DND-41 (cell line): ENCODE results near the gene FIBCD1.

Experiments
- ATAC-seq: fragments of 200-7000 bp; cut with Tn5 transposase; 3 replicates; pipeline ENCODE4 v1.9.1; 2021; ENCODE audit warnings: low read depth; ENCODE audit not compliant: insufficient read depth
- DNase-seq: peaks from one replicate; pipeline ENCODE4 v3.0.0-alpha.2; 2020
- H2AFZ ChIP-seq: 2 replicates; pipeline ENCODE4 v1.6.0; 2012; ENCODE audit warnings: low read depth, low read length
- H3K27ac ChIP-seq: 2 replicates; pipeline ENCODE4 v1.5.1; 2012; ENCODE audit warnings: low read length, inconsistent platforms
- H3K27me3 ChIP-seq: fragments of 200-600 bp; sonication (generic); 2 replicates; pipeline ENCODE4 v1.6.0; 2012; ENCODE audit warnings: low read length, mild to moderate bottlenecking, inconsistent platforms; ENCODE audit not compliant: insufficient read depth, poor library complexity
- H3K36me3 ChIP-seq: 2 replicates; pipeline ENCODE4 v1.5.1; 2012; ENCODE audit warnings: low read length, inconsistent platforms; ENCODE audit not compliant: insufficient read depth
- H3K4me1 ChIP-seq: 2 replicates; pipeline ENCODE4 v1.5.1; 2012; ENCODE audit warnings: mild to moderate bottlenecking, low read length; ENCODE audit not compliant: insufficient read depth
- H3K4me2 ChIP-seq: 2 replicates; pipeline ENCODE4 v1.6.0; 2012; ENCODE audit warnings: mild to moderate bottlenecking, moderate library complexity, low read length, inconsistent platforms; ENCODE audit not compliant: insufficient read depth
- H3K4me3 ChIP-seq, 2 experiments: fragments of 200-600 bp in 1 of 2; shearing (Covaris generic) in 1 of 2; 2 replicates each; pipeline ENCODE4 v1.5.1; 2012 to 2016; ENCODE audit warnings: inconsistent platforms in 2 of 2, low read length in 2 of 2, mild to moderate bottlenecking in 2 of 2, low read depth in 1 of 2, moderate library complexity in 1 of 2
- H3K79me2 ChIP-seq: 2 replicates; pipeline ENCODE4 v1.6.0; 2012; ENCODE audit warnings: low read length, inconsistent platforms; ENCODE audit not compliant: insufficient read depth
- H3K9ac ChIP-seq: 2 replicates; pipeline ENCODE4 v1.6.0; 2012; ENCODE audit warnings: low read depth, mild to moderate bottlenecking, inconsistent platforms, low read length, moderate library complexity
- H3K9me3 ChIP-seq: 2 replicates; pipeline ENCODE4 v1.5.1; 2012; ENCODE audit warnings: low read length, moderate library complexity, mild to moderate bottlenecking, inconsistent platforms; ENCODE audit not compliant: insufficient read depth, severe bottlenecking
- H4K20me1 ChIP-seq: 2 replicates; pipeline ENCODE4 v1.6.0; 2012; ENCODE audit warnings: low read length; ENCODE audit not compliant: insufficient read depth
- EZH2 ChIP-seq: IDR thresholded peaks from 3 replicates; pipeline ENCODE4 v1.6.1; 2012; ENCODE audit warnings: borderline replicate concordance, low read depth, mild to moderate bottlenecking, moderate library complexity, low read length, inconsistent platforms; ENCODE audit not compliant: severe bottlenecking
- TF ChIP-seq, protein P1 (sequence below): IDR thresholded peaks from 2 replicates; pipeline ENCODE4 v1.5.1; 2012; ENCODE audit warnings: borderline replicate concordance, low read length, moderate library complexity, mild to moderate bottlenecking; ENCODE audit not compliant: poor library complexity, severe bottlenecking; ENCODE audit errors: extremely low read depth

FIBCD1 gene

DNA sequence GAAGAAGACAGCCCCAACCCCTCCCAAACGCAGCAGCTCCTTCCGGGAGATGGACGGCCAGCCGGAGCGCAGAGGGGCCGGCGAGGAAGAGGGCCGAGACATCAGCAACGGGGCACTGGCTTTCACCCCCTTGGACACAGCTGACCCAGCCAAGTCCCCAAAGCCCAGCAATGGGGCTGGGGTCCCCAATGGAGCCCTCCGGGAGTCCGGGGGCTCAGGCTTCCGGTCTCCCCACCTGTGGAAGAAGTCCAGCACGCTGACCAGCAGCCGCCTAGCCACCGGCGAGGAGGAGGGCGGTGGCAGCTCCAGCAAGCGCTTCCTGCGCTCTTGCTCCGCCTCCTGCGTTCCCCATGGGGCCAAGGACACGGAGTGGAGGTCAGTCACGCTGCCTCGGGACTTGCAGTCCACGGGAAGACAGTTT is 54.9 kb downstream of the FIBCD1 start:
- Histone ChIP-seq H4K20me1 (peaks cover 31% of the 10 kb centered on the region), H3K4me1 (no peaks in the 10 kb centered on the region), H3K27me3 (no peaks in the 10 kb centered on the region), H3K36me3 (peaks cover 96% of the 10 kb centered on the region), H3K79me2 (no peaks in the 10 kb centered on the region), H3K9me3 (no peaks in the 10 kb centered on the region), H3K9ac (no peak overlapping the region), H3K4me3 (no peak overlapping the region), H3K4me2 (no peak overlapping the region), H3K27ac (no peak overlapping the region), H2AFZ (no peak overlapping the region)
- TF ChIP-seq, protein P1, sequence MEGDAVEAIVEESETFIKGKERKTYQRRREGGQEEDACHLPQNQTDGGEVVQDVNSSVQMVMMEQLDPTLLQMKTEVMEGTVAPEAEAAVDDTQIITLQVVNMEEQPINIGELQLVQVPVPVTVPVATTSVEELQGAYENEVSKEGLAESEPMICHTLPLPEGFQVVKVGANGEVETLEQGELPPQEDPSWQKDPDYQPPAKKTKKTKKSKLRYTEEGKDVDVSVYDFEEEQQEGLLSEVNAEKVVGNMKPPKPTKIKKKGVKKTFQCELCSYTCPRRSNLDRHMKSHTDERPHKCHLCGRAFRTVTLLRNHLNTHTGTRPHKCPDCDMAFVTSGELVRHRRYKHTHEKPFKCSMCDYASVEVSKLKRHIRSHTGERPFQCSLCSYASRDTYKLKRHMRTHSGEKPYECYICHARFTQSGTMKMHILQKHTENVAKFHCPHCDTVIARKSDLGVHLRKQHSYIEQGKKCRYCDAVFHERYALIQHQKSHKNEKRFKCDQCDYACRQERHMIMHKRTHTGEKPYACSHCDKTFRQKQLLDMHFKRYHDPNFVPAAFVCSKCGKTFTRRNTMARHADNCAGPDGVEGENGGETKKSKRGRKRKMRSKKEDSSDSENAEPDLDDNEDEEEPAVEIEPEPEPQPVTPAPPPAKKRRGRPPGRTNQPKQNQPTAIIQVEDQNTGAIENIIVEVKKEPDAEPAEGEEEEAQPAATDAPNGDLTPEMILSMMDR: no peak
- no peak for TF ChIP-seq EZH2
- ATAC-seq (no peak), DNase-seq (no peak)

DNA sequence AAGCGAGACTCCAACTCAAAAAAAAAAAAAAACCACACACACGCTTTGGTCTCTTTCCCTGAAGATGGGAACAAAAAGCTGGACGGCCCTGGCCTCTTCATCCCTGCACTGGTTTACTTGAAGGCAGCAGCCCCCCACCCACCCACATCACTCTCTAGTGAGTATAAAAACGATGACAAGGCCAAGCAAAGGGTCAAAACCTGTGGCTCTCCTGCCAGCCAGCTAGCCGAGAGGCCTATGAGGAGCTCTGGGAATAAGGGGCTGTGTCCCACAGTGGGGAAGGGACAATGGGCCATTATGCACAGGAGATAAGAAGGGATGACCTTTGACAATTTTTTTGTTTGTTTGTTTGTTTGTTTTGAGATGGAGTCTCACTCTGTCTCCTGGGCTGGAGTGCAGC is 55.6 kb downstream of the FIBCD1 start:
- Histone ChIP-seq H3K79me2 (no peaks in the 10 kb centered on the region), H3K9ac (no peak overlapping the region), H3K4me2 (no peak overlapping the region), H3K27ac (no peak overlapping the region), H3K4me1 (no peaks in the 10 kb centered on the region), H3K36me3 (peaks cover 96% of the 10 kb centered on the region), H3K27me3 (no peaks in the 10 kb centered on the region), H3K4me3 (no peak overlapping the region), H2AFZ (no peak overlapping the region), H3K9me3 (no peaks in the 10 kb centered on the region), H4K20me1 (peaks cover 31% of the 10 kb centered on the region)
- TF ChIP-seq, protein P1: no peak
- TF ChIP-seq EZH2: no peak
- ATAC-seq (no peak), DNase-seq (no peak)

DNA sequence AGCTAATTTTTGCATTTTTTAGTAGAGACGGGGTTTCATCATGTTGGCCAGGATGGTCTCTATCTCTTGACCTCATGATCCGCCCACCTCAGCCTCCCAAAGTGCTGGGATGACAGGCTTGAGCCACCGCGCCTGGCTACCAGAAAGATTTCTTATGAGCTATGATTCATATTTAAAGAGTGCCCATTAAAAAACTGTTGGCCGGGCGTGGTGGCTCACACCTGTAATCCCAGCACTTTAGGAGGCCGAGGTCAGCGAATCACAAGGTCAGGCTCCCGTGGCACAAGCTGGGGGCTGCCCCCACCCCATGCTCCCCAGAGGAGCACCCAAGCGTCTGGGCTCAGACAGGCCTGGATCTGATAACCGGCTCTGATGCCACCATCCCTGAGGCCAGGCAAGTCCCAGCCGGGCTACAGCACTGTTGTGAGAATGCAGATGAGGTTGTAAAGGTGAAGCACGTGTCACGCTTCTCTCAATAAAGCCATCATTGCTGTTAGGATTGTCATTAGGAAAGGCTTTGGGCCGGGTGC is 56.3 kb downstream of the FIBCD1 start:
- Histone ChIP-seq H3K36me3 (peaks cover 94% of the 10 kb centered on the region), H3K4me3 (no peak overlapping the region), H3K27ac (no peak overlapping the region), H2AFZ (no peak overlapping the region), H3K79me2 (no peaks in the 10 kb centered on the region), H3K4me2 (no peak overlapping the region), H3K27me3 (no peaks in the 10 kb centered on the region), H3K4me1 (no peaks in the 10 kb centered on the region), H4K20me1 (peaks cover 27% of the 10 kb centered on the region), H3K9ac (no peak overlapping the region), H3K9me3 (no peaks in the 10 kb centered on the region)
- no peak for DNase-seq
- TF ChIP-seq, protein P1: no peak
- TF ChIP-seq EZH2: no peak
- ATAC-seq: no peak

DNA sequence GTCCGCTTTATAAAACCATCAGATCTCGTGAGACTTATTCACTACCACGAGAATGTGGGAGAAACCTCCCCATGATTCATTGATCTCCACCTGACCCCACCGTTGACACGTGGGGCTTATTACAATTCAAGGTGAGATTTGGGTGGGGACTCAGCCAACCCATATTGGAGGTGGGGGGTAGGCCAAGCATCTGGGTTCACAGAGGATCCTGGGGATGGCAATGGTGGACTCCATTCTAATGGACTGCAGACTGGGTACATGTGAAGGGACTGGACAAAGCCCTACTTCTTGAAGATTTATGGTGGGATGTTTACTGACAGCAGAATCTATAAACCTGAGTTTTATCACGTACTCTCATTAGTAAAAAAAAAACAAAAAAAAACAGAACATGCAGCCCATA is 57.5 kb downstream of the FIBCD1 start:
- Histone ChIP-seq H3K4me3 (no peak overlapping the region), H3K9me3 (no peaks in the 10 kb centered on the region), H3K4me1 (no peaks in the 10 kb centered on the region), H4K20me1 (peaks cover 21% of the 10 kb centered on the region), H3K4me2 (no peak overlapping the region), H2AFZ (no peak overlapping the region), H3K27me3 (no peaks in the 10 kb centered on the region), H3K79me2 (no peaks in the 10 kb centered on the region), H3K9ac (no peak overlapping the region), H3K27ac (no peak overlapping the region), H3K36me3 (peaks cover 92% of the 10 kb centered on the region)
- ATAC-seq (no peak), DNase-seq (no peak)
- TF ChIP-seq, protein P1: no peak
- TF ChIP-seq EZH2: no peak
